ENCODE results near the gene FGF14. TPM values are rescaled to one million over a fixed set of nuclear protein-coding genes. Genes with fewer than 3 reads are reported as not detected.

FGF14 gene
- total and polyA plus RNA-seq, 2 donors (not counting 3 experiments of a cell fraction or from before 2014, with no cell fraction given): not detected

DNA sequence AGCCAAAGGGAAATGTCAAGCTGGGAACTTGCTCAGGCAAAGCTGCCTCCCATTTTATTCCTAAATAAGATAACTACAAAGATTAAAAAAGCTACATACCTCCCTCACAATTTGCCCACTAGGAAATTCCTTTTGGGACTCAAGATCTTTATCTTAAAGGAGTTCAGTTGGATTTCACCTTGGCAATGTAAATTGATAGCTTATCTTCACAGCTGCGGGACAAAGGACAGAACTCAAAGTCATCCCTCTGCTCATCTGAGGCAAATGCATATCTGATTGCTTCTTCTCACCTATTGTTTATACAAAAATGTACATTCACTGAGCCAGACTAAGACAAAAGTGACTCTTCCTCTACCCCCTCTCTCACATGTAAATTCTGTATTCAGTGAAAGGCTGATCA is 47.8 kb downstream of the FGF14 start:
- FAIRE-seq: no peak
- H3K79me2 ChIP-seq (ENCODE audit: control insufficient read depth, insufficient read depth, low read length): no peaks in the 10 kb centered on the region
- H3K27ac ChIP-seq (ENCODE audit: insufficient read depth, low read depth, low read length): no peak overlapping the region
- no peaks in the 10 kb centered on the region for H3K9me1 ChIP-seq (replicated peaks; ENCODE audit: control insufficient read depth, extremely low read depth, insufficient read depth, low read length)
- dilution Hi-C loops (cut with MboI; ENCODE audit: extremely low pct_ligation_motif_present, low sequenced_read_pairs) (no loop called here), intact Hi-C loops (cut with micrococcal nuclease) (no loop called here)
- no peak for DNase-seq (ENCODE audit: low read depth, low spot score)
- H3K9ac ChIP-seq (replicated peaks; ENCODE audit: extremely low read depth, insufficient read depth, low read length): no peak overlapping the region
- H3K4me3 ChIP-seq (replicated peaks in 1 of 3; ENCODE audit: insufficient read depth in 1 of 3, low read depth in 1 of 3, low read length in 3 of 3): no peak overlapping the region
- H2AFZ ChIP-seq (ENCODE audit: low read depth, low read length): no peak overlapping the region
- TF ChIP-seq JUN (IDR thresholded peaks at IDR 0.05; ENCODE audit: borderline replicate concordance, insufficient read depth, insufficient read length, low read depth) (no peak), POLR2AphosphoS5 (IDR thresholded peaks at IDR 0.05; ENCODE audit: insufficient read depth, low read depth, low read length) (no peak), GATA2 (IDR thresholded peaks at IDR 0.05; ENCODE audit: insufficient read depth, insufficient read length, low read depth, low read length) (no peak), EZH2 (IDR thresholded peaks at IDR 0.05; ENCODE audit: borderline replicate concordance, low read depth, low read length, severe bottlenecking) (no peak), POLR2A (IDR thresholded peaks at IDR 0.05; ENCODE audit: low read depth, low read length) (no peak), FOS (IDR thresholded peaks at IDR 0.05; ENCODE audit: borderline replicate concordance, insufficient read depth, low read length) (no peak), MYC (IDR thresholded peaks at IDR 0.05; ENCODE audit: low read depth, low read length) (no peak)
- TF ChIP-seq, protein P1, sequence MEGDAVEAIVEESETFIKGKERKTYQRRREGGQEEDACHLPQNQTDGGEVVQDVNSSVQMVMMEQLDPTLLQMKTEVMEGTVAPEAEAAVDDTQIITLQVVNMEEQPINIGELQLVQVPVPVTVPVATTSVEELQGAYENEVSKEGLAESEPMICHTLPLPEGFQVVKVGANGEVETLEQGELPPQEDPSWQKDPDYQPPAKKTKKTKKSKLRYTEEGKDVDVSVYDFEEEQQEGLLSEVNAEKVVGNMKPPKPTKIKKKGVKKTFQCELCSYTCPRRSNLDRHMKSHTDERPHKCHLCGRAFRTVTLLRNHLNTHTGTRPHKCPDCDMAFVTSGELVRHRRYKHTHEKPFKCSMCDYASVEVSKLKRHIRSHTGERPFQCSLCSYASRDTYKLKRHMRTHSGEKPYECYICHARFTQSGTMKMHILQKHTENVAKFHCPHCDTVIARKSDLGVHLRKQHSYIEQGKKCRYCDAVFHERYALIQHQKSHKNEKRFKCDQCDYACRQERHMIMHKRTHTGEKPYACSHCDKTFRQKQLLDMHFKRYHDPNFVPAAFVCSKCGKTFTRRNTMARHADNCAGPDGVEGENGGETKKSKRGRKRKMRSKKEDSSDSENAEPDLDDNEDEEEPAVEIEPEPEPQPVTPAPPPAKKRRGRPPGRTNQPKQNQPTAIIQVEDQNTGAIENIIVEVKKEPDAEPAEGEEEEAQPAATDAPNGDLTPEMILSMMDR (IDR thresholded peaks at IDR 0.05; ENCODE audit: extremely low read depth in 1 of 2, insufficient read depth in 1 of 2, low read depth in 1 of 2, low read length in 2 of 2): no peak
- TF ChIP-seq, protein P2, sequence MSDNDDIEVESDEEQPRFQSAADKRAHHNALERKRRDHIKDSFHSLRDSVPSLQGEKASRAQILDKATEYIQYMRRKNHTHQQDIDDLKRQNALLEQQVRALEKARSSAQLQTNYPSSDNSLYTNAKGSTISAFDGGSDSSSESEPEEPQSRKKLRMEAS (IDR thresholded peaks at IDR 0.05; ENCODE audit: insufficient read depth, insufficient read length): no peak
- no peaks in the 10 kb centered on the region for H4K20me1 ChIP-seq (replicated peaks; ENCODE audit: control insufficient read depth, extremely low read depth, insufficient read depth, low read length)
- H3K4me1 ChIP-seq (ENCODE audit: control insufficient read depth, extremely low read depth, insufficient read depth, low read length): no peaks in the 10 kb centered on the region
- CTCF ChIA-PET: no interaction called here
- H3K9me3 ChIP-seq (replicated peaks; ENCODE audit: control insufficient read depth, insufficient read depth, low read length): no peaks in the 10 kb centered on the region
- POLR2A ChIA-PET: no interaction called here
- no TSS peak for BruUV-seq (replicated peaks)
- no peaks in the 10 kb centered on the region for H3K36me3 ChIP-seq (ENCODE audit: control insufficient read depth in 2 of 2, extremely low read depth in 1 of 2, insufficient read depth in 2 of 2, low read length in 2 of 2)
- no peak overlapping the region for H3K4me2 ChIP-seq (ENCODE audit: insufficient read depth, low read length)
- H3K27me3 ChIP-seq (ENCODE audit: control insufficient read depth in 2 of 2, insufficient read depth in 2 of 2, low read length in 2 of 2): no peaks in the 10 kb centered on the region
